GM23338 (cell line): ENCODE measurements around the gene CLEC2D. TPM values are rescaled to one million over a fixed set of nuclear protein-coding genes. Genes with fewer than 3 reads are reported as not detected.
"Not testable (repeated sequence)": the region's sequence is repeated elsewhere in the genome, so short reads cannot be mapped to it uniquely, and the experiment has no call there.

ENCODE experiments used
- ATAC-seq: fragments of 200-7000 bp; cut with Tn5 transposase; 3 replicates; pipeline ENCODE4 v1.9.1; 2020
- DNase-seq: peaks from one replicate; pipeline ENCODE4 v3.0.0-alpha.2; 2015; ENCODE audit warnings: low spot score
- H2AFZ ChIP-seq: fragments of 200-600 bp; sonication (generic); 2 replicates; pipeline ENCODE4 v1.8.0; 2016; ENCODE audit warnings: antibody characterized with exemption, mild to moderate bottlenecking, moderate library complexity
- H3F3A ChIP-seq: fragments of 200-600 bp; sonication (generic); replicated peaks from 2 replicates; pipeline ENCODE4 v1.8.0; 2017; ENCODE audit warnings: antibody characterized with exemption, mixed run types, low read depth
- H3K27ac ChIP-seq: fragments of 200-600 bp; sonication (generic); 2 replicates; pipeline ENCODE4 v1.6.1; 2016; ENCODE audit warnings: low read depth
- H3K27me3 ChIP-seq: fragments of 200-600 bp; sonication (generic); 2 replicates; pipeline ENCODE4 v1.8.0; 2016; ENCODE audit warnings: mild to moderate bottlenecking, mixed run types, moderate library complexity; ENCODE audit not compliant: insufficient read depth
- H3K36me3 ChIP-seq: fragments of 200-600 bp; sonication (generic); 2 replicates; pipeline ENCODE4 v1.8.0; 2016; ENCODE audit warnings: mild to moderate bottlenecking; ENCODE audit not compliant: insufficient read depth
- H3K4me1 ChIP-seq: fragments of 200-600 bp; sonication (generic); 2 replicates; pipeline ENCODE4 v1.8.0; 2016; ENCODE audit warnings: mild to moderate bottlenecking, moderate library complexity; ENCODE audit not compliant: insufficient read depth
- H3K4me2 ChIP-seq: fragments of 200-600 bp; sonication (generic); 2 replicates; pipeline ENCODE4 v1.7.1; 2017; ENCODE audit warnings: mixed run types
- H3K4me3 ChIP-seq: fragments of 200-600 bp; sonication (generic); 2 replicates; pipeline ENCODE4 v1.6.1; 2016; ENCODE audit warnings: mixed run types
- H3K79me2 ChIP-seq: fragments of 200-600 bp; sonication (generic); replicated peaks from 2 replicates; pipeline ENCODE4 v1.8.0; 2017; ENCODE audit warnings: mild to moderate bottlenecking; ENCODE audit not compliant: insufficient read depth
- H3K9me2 ChIP-seq: fragments of 200-600 bp; sonication (generic); 2 replicates; pipeline ENCODE4 v1.8.0; 2017; ENCODE audit not compliant: insufficient read depth
- H4K20me1 ChIP-seq: fragments of 200-600 bp; sonication (generic); replicated peaks from 2 replicates; pipeline ENCODE4 v1.8.0; 2017; ENCODE audit warnings: mild to moderate bottlenecking; ENCODE audit not compliant: insufficient read depth
- H3K27ac Mint-ChIP-seq: 2 replicates; pipeline ENCODE4 v1.8.0; 2020; ENCODE audit warnings: inconsistent platforms, mild to moderate bottlenecking, moderate library complexity, mixed read lengths
- H3K27me3 Mint-ChIP-seq: 3 replicates; pipeline ENCODE4 v1.8.0; 2022; ENCODE audit warnings: low read depth, mild to moderate bottlenecking, moderate library complexity, mixed read lengths, inconsistent platforms; ENCODE audit not compliant: insufficient read depth, poor library complexity
- H3K36me3 Mint-ChIP-seq: 3 replicates; pipeline ENCODE4 v1.8.0; 2021; ENCODE audit warnings: low read depth, mild to moderate bottlenecking, inconsistent platforms, moderate library complexity, mixed read lengths
- H3K4me1 Mint-ChIP-seq: 3 replicates; pipeline ENCODE4 v1.8.0; 2020; ENCODE audit warnings: mild to moderate bottlenecking, inconsistent platforms, mixed read lengths
- H3K4me3 Mint-ChIP-seq: 3 replicates; pipeline ENCODE4 v1.8.0; 2021; ENCODE audit warnings: moderate library complexity, mild to moderate bottlenecking, inconsistent platforms, mixed read lengths
- H3K9me3 Mint-ChIP-seq: 3 replicates; pipeline ENCODE4 v1.8.0; 2020; ENCODE audit warnings: moderate library complexity, mild to moderate bottlenecking, inconsistent platforms, mixed read lengths
- CREB1 ChIP-seq: fragments of 250-450 bp; sonication (Bioruptor Pico); IDR thresholded peaks from 2 replicates; pipeline ENCODE4 v1.5.0; 2020; ENCODE audit warnings: low read depth, mild to moderate bottlenecking, moderate library complexity
- EZH2 ChIP-seq: fragments of 200-600 bp; sonication (generic); IDR thresholded peaks from one replicate; pipeline ENCODE4 v1.8.0; 2017; ENCODE audit warnings: antibody characterized with exemption, mild to moderate bottlenecking, low read depth; ENCODE audit not compliant: unreplicated experiment
- EZH2phosphoT487 ChIP-seq: fragments of 200-600 bp; sonication (generic); IDR thresholded peaks from one replicate; pipeline ENCODE4 v1.8.1; 2018; ENCODE audit warnings: antibody characterized with exemption; ENCODE audit not compliant: unreplicated experiment
- JUNB ChIP-seq: IDR thresholded peaks from one replicate; pipeline ENCODE4 v1.6.1; 2016; ENCODE audit warnings: antibody characterized with exemption; ENCODE audit not compliant: unreplicated experiment
- NANOG ChIP-seq: IDR thresholded peaks from 2 replicates; pipeline ENCODE4 v1.6.1; 2016; ENCODE audit warnings: antibody characterized with exemption, borderline replicate concordance
- STAT1 ChIP-seq: IDR thresholded peaks from one replicate; pipeline ENCODE4 v1.6.1; 2016; ENCODE audit warnings: antibody characterized with exemption; ENCODE audit not compliant: unreplicated experiment
- ZNF331 ChIP-seq: fragments of 250-450 bp; sonication (Bioruptor Pico); IDR thresholded peaks from 2 replicates; pipeline ENCODE4 v1.5.0; 2020; ENCODE audit warnings: low read depth, mild to moderate bottlenecking, moderate library complexity
- ZNF462 ChIP-seq: fragments of 250-450 bp; sonication (Bioruptor Pico); IDR thresholded peaks from 2 replicates; pipeline ENCODE4 v1.5.0; 2020; ENCODE audit warnings: mild to moderate bottlenecking, moderate library complexity
- polyA plus RNA-seq: library from polyadenylated mRNA; unstranded; fragments of >200 nt; fragmentation: Nextera tagmentation; extraction: Ambion mirVana; gene quantifications from 2 replicates; pipeline ENCODE4 v1.2.1, GENCODE V29; 2016
- total RNA-seq: library from RNA; depleted of rRNA; stranded (reverse); fragments of >200 nt; shearing (Covaris generic); gene quantifications from 2 replicates; pipeline ENCODE4 v1.2.3, GENCODE V29; 2014
- TF ChIP-seq, protein P1 (sequence below): IDR thresholded peaks from one replicate; pipeline ENCODE4 v1.6.1; 2018; ENCODE audit warnings: antibody characterized with exemption; ENCODE audit not compliant: unreplicated experiment
- TF ChIP-seq, protein P2 (sequence below): IDR thresholded peaks from 2 replicates; pipeline ENCODE4 v1.6.1; 2016; ENCODE audit warnings: antibody characterized with exemption

Gene CLEC2D
- total and polyA plus RNA-seq, 2 experiments from 2014 or later: 6.9 to 7.1 TPM

- not testable (repeated sequence) for ATAC-seq, H2AFZ ChIP-seq, H4K20me1 ChIP-seq, H3K9me3 Mint-ChIP-seq, H3K4me2 ChIP-seq, H3K4me3 Mint-ChIP-seq, H3K79me2 ChIP-seq, H3F3A ChIP-seq, H3K27ac ChIP-seq, H3K4me3 ChIP-seq, H3K36me3 ChIP-seq, H3K4me1 Mint-ChIP-seq, H3K9me2 ChIP-seq, H3K27me3 Mint-ChIP-seq, H3K27ac Mint-ChIP-seq, DNase-seq, H3K27me3 ChIP-seq, H3K4me1 ChIP-seq, H3K36me3 Mint-ChIP-seq
These were observed 43.6 kb downstream of the CLEC2D start for GRCh38 chr12:9713032-9713558.

DNA sequence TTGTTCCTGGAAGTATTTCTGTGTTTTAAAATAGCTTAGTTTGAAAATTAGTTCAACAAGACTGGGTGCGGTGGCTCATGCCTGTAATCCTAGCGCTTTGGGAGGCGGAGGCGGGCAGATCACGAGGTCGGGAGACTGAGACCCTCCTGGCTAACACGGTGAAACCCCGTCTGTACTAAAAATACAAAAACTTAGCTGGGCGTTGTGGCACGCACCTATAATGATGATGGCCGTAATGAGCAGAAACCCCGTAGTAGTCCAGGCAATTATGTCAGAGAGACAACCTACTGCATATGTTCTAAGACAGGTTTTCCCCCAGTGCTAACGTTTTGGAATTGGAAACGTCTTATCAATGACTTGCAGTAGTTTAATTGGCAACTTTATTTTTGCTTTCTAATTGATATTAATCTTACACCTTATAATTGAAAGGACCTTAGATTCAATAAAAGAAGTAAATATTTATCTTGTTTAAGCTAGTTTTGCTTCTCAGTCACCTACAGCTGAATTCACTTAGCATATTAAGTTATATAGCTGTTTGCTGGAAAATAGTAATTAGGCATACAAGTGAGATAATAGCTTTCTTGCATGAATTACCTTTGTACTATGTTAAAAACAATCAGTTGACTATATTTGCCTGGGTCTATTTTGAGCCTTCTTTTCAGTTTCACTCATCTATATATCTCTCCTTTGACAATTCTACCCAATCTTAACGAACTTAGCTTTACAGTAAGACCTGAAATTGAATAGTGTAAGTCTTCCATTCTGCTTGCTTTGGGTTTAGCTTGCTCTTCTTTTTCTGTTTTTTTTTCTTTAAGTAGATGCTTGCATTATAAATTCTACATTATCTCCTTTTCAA, 47.8 kb downstream of the CLEC2D start:
- Mint-ChIP-seq H3K4me3 (no peak overlapping the region), H3K27me3 (peaks cover 4% of the 10 kb centered on the region), H3K4me1 (no peaks in the 10 kb centered on the region), H3K27ac (no peak overlapping the region; the same call in 1 of the 2 replicates), H3K9me3 (no peaks in the 10 kb centered on the region), H3K36me3 (no peaks in the 10 kb centered on the region)
- no peaks in the 10 kb centered on the region for H3K9me2 ChIP-seq
- H3K4me3 ChIP-seq: no peak overlapping the region
- H3K27me3 ChIP-seq: no peaks in the 10 kb centered on the region
- DNase-seq (no peak), ATAC-seq (no peak)
- H4K20me1 ChIP-seq: no peaks in the 10 kb centered on the region
- no peak overlapping the region for H3K27ac ChIP-seq
- 0 out of 2 replicates have a peak overlapping the region, but pooled peaks have one; percentile 43 for H2AFZ ChIP-seq
- H3K79me2 ChIP-seq: no peaks in the 10 kb centered on the region
- H3K4me1 ChIP-seq: no peaks in the 10 kb centered on the region
- no peaks in the 10 kb centered on the region for H3F3A ChIP-seq
- no peaks in the 10 kb centered on the region for H3K36me3 ChIP-seq
- H3K4me2 ChIP-seq: no peak overlapping the region
- TF ChIP-seq JUNB (no peak), NANOG (no peak), CREB1 (CRISPR knock-in tag) (no peak), EZH2 (no peak), ZNF462 (no peak), ZNF331 (CRISPR knock-in tag) (no peak), EZH2phosphoT487 (no peak), STAT1 (no peak)
- TF ChIP-seq, protein P1, sequence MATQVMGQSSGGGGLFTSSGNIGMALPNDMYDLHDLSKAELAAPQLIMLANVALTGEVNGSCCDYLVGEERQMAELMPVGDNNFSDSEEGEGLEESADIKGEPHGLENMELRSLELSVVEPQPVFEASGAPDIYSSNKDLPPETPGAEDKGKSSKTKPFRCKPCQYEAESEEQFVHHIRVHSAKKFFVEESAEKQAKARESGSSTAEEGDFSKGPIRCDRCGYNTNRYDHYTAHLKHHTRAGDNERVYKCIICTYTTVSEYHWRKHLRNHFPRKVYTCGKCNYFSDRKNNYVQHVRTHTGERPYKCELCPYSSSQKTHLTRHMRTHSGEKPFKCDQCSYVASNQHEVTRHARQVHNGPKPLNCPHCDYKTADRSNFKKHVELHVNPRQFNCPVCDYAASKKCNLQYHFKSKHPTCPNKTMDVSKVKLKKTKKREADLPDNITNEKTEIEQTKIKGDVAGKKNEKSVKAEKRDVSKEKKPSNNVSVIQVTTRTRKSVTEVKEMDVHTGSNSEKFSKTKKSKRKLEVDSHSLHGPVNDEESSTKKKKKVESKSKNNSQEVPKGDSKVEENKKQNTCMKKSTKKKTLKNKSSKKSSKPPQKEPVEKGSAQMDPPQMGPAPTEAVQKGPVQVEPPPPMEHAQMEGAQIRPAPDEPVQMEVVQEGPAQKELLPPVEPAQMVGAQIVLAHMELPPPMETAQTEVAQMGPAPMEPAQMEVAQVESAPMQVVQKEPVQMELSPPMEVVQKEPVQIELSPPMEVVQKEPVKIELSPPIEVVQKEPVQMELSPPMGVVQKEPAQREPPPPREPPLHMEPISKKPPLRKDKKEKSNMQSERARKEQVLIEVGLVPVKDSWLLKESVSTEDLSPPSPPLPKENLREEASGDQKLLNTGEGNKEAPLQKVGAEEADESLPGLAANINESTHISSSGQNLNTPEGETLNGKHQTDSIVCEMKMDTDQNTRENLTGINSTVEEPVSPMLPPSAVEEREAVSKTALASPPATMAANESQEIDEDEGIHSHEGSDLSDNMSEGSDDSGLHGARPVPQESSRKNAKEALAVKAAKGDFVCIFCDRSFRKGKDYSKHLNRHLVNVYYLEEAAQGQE: no peak
- TF ChIP-seq, protein P2, sequence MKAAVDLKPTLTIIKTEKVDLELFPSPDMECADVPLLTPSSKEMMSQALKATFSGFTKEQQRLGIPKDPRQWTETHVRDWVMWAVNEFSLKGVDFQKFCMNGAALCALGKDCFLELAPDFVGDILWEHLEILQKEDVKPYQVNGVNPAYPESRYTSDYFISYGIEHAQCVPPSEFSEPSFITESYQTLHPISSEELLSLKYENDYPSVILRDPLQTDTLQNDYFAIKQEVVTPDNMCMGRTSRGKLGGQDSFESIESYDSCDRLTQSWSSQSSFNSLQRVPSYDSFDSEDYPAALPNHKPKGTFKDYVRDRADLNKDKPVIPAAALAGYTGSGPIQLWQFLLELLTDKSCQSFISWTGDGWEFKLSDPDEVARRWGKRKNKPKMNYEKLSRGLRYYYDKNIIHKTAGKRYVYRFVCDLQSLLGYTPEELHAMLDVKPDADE: no peak
